Erythroblast (primary cell): ENCODE results near the gene CPNE6.
"Not testable (repeated sequence)": the region's sequence is repeated elsewhere in the genome, so short reads cannot be mapped to it uniquely, and the experiment has no call there.

ENCODE experiments used
- GATA1 ChIP-seq: IDR thresholded peaks from 2 replicates; pipeline ENCODE4 v1.6.1; 2011; ENCODE audit warnings: low read depth, mild to moderate bottlenecking, control low read depth, low read length, moderate library complexity
- POLR2A ChIP-seq: IDR thresholded peaks from 2 replicates; pipeline ENCODE4 v1.6.1; 2011; ENCODE audit warnings: mild to moderate bottlenecking, low read length

- TF ChIP-seq POLR2A, GATA1: not testable (repeated sequence)
These were observed 41.7 kb upstream of the CPNE6 start for GRCh38 chr14:24029687-24030086.
